Stimulated activated CD4-positive, alpha-beta T cell treated with anti-CD3 and anti-CD28 coated beads, Interleukin-12 subunit alpha, Interleukin-12 subunit beta, amount 100 ng/mL, for 48 hours (primary cell): ENCODE results near the gene OPCML.

Experiments used
- DNase-seq, 3 donors: peaks; one replicate each; pipeline ENCODE4 v3.0.0-alpha.2; 2020; ENCODE audit warnings: low read depth in 2 of 3, low spot score in 1 of 3

Gene OPCML

DNA sequence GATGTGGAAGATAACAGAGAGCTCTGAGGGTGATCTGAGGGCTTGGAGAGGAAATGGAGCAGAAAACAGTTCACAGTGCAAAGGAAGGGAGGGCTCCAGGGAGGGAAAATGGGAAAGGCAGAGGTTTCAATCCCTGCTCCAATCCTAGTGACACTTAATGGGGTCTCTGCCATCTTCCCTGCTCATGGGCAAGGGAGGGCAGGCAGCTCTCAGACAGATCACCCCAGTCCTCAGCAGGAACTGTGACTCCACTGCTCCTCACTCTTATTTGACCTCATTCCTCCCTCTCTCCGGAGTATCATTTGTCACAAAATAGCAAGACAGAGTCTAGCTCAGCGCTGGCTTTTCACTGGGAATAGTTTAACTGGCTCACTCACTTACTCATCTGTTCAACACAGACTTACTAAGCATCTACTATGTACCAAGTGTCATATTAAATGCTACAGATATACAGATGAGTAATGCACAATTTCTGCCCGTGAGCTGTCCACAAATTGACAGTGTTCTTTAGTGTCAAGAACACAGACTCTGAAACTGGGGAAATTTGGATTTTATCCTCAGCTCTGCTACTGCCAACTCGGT is 817.4 kb downstream of the OPCML start:
- DNase-seq = no peak

DNA sequence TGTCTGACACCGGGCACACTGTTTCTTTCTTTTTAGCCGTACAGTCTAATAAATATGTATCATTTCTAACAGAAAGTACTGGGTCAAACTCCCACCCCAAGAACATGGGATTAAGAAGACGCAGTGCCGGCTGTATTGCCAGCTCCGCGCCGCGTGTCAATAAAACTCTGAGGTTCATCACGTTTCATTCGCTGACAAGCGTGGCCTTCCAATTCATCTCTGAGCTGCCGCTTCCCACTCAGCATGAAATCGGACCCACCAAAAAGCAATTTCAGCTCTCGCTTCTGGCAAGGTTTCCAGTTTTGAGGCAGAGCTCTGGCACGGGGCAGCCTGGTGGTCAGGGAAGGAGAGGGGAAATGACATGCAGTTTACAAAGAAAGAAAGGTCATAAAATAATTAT is 819.8 kb downstream of the OPCML start:
- no peak for DNase-seq

DNA sequence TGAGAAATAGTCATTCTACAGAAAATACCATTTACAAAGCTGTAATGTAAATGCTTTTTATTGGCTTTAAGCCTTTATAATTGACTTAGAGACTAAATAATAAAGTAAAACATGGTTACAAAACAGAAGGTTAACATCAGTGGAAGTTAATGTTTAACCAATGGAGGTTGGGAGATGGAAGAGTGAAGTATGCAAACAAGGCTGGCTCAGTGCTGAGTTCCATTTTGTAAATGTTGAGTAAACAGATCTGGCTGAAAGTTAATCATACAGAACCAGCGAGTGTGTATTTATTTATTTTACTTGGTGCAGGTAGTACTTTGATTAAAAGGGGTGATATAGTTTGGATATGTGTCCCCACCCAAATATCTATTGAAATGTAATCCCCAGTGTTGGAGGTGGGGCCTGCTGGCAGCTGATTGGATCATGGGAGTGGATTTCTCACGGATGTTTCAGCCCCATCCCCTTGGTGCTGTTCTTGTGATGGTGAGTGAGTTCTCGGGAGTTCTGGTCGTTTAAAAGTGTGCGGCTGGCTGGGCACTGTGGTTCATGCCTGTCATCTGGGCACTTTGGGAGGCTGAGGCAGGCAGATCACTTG is 827.4 kb downstream of the OPCML start:
- DNase-seq = no peak

DNA sequence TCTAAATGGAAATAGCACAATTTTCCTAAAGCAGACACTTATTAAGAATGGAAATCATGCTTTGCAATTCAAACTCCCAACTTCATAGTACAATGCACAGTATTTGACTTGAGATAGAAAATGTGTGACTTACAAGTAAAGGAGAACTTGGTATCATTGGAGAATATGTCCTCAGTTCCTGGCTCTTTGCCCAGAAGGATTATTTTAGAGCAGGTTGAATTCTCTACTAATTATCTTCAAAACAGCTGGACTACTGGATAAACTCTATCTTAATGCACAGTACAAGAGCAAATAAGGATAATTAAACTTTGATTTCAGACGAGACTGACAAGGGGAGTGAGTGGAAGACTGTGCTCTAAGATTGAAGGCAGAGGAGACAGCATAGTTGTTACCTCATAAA is 839.4 kb downstream of the OPCML start:
- no peak for DNase-seq

DNA sequence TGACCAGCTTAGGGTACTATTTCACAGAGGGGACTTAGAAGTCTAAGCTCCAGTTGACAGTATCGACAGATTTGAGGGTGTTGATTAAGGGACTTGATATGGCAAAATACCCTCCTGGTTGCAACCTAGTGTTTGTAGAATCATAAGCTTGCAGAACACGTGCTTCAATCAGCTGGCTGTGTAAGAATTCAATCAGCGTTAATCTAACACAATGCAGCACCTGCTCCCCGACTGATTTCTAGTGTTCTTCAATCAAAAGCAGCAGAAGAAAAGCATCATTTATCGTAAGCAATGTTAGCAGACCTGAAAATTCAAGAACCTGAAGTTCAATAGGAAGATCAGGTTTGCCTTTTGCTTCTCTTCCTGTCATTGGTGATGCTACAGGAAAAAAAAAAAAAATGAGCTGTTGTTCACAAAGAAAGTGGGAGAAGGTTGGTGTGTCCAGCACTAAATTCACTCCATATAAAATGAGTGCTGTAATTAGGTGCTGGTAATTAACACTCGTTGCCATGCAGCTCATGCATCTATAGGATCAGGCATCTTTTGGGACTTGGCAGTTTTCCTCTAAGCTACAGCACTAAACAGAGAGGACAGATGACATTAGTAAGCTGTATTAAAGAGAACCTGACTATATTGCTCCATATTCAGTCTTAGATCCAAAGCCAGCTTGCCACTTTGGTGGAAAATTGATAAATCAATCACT is 840.3 kb downstream of the OPCML start:
- DNase-seq = no peak

DNA sequence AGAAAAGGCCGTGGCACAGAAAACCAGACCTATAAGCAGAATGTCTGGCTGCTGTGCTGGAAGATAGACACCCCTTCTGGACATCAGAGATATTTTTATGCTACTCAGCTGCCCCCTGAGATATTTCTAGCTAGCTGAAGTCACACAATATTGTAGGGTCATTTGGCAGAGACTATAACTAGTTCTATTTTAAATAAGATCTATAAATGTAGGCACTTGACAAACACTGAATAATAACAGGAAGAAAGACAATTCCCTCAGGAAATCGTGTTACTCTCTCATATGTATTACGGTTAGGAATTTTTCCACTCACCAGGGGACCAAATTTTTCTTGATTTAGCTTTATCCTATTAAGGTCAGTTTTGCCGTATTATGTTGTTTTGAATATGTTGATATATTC is 845.4 kb downstream of the OPCML start:
- DNase-seq = no peak

DNA sequence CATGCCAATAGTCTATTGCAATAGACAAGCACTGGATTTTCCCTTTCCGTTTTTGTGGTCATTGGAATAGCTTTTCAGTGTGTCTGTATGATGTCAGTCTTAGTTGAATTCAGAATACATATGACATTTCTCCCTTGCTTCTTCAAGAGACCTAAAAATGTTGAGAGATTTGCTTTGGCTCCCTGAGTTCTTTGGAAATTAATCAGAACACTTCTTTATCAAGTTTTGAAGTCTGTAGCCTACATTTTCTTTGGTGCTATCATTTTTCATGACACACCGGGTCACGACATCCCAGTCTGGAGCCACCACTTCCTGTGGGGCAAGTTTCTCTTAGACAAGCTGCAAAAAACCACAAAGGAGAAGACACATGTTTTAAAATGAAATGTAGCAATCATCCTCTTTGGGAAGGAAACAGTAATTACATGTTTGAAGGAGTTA is 847.1 kb downstream of the OPCML start:
- no peak for DNase-seq

DNA sequence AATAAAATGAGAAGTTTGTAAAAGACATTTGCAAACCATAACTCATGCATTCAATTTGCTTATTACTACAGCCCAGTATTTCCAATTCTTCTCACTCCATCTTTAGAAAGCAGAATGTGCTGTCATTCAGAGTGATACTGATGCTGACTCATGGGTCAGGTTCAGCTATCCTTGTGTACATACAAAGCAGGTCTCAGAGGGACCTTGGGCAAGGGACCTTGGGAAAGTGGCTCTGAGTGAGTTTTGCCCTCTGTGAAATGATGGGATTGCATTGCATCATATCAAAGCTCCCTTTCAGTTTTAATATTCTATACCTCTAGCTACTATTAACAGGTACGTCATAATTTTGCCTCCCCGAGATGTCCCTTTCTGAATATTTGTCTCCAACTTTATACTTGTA is 848.7 kb downstream of the OPCML start:
- no peak for DNase-seq

DNA sequence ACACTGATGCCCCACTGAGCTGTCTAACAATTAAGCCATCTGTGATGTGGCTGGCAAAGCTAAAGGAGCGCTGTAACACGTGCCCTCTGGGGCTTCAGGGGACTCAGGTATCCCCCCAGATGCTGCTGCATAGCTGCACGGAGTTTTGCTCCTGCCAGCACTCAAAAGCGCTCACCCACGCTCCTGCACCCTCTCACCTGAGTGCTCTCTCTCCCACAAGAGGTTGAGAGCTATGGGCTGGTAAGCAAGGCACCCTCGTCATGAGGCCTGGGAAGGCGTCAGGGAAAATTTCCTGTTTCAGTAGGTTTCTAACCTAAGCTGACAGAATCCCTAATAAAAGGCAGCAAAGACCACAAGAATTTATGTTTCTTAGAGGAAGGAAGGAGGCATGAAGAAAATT is 850.3 kb downstream of the OPCML start:
- no peak for DNase-seq

DNA sequence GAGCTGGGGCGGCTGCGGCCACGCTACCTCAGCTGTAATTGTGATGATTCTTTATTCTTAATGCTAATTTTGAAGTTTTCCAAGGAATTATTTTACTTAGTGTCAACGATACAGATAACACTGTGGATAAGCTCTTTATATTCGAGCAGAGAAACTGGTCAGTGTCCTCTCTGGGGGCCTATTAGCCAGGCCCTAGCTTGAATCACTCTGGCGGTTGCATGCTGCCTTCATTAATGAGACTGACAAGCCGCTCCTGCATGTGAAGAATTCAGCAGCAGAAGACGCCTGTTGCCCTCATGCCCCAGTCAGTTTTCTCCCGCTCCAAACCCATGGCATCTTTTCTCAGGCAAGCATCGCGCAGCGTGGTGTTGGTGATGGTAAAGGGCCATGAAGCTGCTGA is 851.7 kb downstream of the OPCML start:
- DNase-seq = no peak

DNA sequence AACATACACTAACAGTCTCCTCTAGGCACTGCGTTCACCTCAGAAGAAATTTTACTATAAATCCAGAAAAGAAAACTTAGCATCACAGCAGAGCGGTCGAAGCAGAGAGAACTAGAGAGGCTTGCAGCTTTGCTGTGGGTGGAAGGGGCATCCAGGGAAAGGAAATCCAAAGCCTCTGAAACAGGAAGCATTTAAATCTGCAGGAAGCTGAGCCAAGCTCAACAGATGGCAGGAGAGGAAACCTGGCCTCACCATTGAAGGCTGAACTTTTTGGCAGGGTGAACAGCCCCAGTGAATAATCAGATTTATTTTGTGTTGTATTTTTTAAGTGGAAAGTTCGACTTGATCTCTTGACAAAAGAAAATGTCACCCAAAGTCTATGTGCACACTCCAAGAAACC is 858.1 kb downstream of the OPCML start:
- DNase-seq = no peak

DNA sequence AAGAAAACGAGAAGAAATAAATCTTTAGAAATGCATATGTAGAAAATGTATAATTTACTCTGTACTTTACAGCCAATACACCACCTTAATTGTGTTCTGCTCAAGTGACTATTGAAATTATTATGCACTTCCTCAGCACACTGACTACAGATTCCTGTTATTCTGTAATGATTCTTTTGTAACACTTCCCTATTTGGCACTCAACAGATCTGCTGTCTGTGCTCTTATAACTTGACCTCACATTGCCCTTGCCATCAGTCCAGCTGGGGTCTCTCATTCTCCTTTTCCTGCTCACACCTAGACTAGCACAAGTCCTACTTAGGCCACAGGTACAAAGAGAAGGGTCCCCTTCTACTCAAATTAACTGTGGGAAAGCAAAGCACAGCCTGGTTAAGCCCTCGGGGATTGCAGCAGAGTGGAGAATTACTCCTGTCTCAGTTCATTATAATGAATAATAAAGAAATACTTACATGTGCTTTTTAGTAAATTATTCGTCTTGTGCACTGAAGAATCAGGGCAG is 860.4 kb downstream of the OPCML start:
- DNase-seq = no peak

DNA sequence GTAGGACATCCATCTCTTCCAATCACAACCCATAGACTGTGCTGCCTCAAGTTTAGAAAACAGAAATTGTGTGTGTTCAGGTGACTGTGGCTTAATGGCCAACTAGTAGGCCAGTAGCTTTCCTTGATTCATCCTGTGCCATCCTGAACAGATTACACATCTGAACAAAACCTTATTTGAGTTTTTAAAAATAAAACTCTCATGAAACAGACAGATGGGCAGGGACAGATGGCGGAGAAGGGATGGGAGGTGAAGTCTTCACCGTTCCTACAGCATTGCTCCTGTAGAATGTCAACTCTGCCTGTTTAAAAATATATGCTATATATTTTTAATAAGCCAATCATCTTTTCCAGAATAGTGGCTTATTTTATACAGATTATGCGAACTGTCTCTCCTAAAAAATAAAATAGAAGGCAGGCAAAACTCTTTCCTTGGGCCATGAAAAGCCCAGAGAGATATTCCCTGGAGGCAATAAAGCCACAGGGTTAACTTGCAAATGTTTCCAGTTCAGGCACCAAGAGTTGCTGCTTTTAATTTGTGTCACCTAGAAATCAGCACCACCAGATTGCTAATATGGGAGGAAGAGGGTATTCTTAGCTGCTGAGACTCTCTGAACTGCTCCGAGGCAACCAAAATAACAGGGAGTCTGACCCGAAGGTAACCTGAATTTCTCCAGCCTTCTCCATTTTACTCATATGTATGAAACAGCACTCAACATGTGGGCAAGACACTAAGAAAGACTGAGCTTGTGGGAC is 861.2 kb downstream of the OPCML start:
- no peak for DNase-seq

DNA sequence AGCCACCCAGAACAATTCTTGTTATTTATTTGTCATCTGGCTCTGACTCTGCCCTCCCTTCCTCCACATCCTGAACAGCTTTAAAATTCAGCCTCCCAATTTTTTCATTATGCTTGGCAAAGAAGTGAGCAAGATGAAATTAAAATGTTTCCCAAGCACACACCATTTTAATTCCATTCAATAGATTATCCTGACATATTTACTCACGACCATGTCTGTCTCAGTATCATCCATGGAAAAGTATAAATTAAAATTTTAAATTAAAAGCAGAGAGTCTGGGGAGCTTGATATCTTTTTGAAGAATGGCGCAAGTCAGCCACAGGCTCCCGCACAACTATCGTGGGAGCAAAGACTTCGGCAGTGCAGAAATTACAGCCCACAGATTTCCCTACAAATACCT is 862.4 kb downstream of the OPCML start:
- DNase-seq = no peak

DNA sequence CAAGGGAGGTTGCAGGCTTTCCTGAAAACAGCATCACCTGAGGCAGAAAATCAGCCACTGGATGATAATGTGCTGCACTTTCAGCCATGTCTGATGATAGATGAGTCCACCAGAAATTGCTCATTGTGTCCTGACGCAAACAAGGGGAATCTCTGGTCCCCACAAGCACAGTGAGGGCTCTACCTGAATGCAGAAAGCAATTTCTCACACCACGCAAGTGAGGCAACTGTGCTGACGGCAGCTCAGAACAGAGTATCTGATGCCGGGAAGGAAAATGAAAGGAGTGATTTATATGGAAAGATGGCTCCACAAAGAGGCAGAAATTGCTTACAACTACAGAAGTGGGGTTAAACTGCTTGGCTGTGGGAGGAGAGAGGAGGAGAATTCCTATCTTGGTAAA is 867.1 kb downstream of the OPCML start:
- DNase-seq = no peak

DNA sequence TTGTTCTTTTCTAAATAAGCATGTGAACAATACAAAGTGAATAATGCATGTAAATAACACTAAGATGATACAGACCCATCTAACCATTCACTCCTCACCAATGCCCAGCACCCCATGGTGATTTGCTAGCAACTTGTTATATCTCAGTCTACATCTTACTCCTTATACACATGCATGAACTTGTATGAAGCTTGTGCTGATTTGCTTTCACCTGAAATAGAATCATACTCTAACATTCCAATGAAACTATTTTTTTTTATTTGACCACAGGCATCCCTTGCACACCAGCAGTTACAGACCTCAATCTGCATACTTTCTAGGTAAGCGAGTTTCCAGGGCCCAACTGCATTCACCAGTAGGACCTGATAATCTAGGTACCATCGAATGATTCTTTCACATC is 873.6 kb downstream of the OPCML start:
- no peak for DNase-seq

DNA sequence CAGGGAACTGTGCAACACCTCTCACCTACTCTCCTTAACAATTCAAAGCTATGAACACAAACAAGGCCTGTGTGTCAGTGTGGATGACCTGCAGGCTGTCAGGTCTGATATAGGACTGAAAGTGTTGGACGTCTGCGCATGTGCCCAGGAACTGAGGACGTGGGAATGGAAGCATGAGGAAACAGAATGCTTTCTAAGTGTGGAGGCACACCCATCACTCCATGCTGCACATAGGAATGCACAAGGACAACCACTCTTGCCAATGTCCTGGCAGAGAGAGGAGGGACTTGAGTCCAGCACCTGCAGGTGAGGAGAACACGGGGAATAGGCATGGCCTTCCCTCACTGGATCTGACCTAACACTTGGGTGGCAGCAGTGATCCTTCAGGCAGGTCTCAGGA is 874.3 kb downstream of the OPCML start:
- no peak for DNase-seq

DNA sequence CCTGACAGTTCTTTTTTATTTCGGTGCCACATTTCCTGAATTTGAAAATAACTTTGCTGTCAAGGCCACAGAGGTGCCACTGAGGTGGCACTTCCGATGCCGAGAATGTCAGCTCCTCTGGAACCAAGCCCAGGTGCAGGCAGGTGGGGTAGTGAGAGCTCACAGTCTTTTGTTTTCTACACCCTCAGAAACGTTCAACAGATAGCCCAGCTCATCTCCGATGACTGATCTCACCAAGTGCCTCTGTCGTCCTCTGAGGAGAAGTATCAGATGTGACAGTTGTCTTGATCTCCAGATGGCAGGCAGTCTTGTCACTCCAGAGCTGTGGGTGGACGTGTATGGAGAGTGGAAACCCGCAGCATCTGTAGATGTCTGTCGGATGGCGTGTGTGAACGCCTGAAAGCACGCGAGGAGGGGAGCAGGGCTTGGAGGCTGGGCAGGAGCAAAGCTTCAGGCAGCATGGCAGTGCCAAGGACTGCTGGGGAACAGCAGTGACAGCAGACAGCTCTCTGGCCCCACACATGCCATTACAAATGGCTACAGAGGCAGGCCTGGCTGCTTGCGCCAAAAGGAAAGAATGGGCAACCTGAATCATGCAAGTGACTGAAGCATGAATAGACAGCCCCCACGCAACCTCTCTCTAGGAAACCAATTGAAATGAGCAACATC is 877.0 kb downstream of the OPCML start:
- no peak for DNase-seq

DNA sequence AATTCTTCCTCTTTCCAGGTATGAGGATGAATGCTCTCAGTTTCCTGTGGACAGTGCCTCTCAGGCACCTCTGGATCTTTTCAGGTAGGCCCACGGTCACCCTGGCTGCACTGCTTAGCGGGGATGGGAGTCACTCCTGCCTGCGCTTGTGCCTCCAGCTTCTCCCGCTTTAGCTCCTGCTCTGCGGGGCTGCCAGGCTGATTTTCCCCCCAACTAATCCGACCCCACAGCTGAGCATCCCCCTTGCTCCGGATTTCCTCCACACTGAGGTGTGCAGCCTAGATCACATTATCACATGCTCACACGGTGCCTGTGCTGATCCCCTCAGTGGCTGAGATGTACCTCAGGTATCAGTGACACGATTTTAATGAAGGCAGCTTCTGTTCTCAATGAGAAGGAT is 879.1 kb downstream of the OPCML start:
- no peak for DNase-seq

DNA sequence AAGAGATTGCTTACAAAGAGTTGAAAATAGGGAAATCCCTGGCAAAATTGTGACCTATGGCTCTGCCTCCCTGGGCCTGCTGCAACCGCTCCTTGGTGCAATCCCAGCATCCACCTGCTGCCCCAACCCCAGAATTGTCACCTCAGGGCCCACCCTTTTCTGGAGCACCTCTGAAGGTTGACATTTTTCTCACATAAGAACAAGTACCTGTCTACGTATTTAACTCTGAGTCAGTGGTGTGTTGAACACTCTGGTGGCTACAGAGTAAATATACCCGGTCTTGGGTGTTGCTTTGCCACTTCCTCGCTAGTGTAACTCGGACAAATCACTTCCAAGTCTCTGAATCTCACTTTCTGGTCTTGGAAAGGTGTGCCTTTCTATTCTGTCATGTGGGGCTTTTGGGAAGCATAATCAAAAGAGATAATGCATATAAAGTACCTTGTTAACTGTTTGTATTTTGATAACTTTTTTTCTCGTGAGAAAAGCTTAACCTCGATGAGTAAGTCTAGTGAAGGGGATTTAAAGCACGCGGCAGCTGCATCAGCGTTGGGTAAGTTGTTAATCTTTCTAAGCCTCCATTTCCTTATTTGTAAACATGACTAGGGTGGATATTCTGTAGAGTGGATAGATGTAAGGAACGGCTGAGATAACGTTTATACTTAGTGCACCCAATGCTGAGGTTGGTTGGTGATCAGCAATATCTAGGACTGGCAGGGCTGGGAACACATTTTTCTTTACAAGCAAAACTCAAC is 881.2 kb downstream of the OPCML start:
- no peak for DNase-seq

DNA sequence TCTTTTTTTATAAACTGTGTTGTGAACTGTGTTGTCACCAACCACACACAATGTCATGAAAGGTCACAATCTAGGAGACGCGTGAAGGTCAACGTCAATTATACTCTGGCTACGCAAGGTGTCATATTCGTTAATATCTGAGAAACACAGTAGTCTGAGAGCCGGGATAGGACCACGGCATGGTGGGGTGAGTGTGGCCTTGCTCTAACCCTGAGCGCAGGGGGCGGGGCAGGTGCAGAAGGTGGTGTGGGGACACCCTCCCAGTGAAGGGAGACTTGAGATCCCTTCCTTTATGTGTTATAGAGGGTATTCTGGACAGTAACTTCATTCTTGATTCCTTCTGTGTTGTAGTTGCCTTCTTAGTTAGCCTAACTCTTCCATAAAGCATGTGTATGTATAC is 883.0 kb downstream of the OPCML start:
- no peak for DNase-seq
